ENCODE data around the gene FRAS1. TPM values are rescaled to one million over a fixed set of nuclear protein-coding genes. Genes with fewer than 3 reads are reported as not detected.
"Not testable (repeated sequence)": the region's sequence is repeated elsewhere in the genome, so short reads cannot be mapped to it uniquely, and the experiment has no call there.

Gene FRAS1
- total RNA-seq, 2 donors from 2014 or later: 2.1 to 4.0 TPM

GRCh38 chr4:78207951-78208350 is 150.8 kb downstream of the FRAS1 start:
- H3K9me3 ChIP-seq: no peaks in the 10 kb centered on the region
- intact Hi-C loops (cut with DNase I): no loop called here
- no peak for DNase-seq
- H3K27ac ChIP-seq: no peak overlapping the region
- no peaks in the 10 kb centered on the region for H3K27me3 ChIP-seq
- no peak for TF ChIP-seq CTCF (IDR thresholded peaks at IDR 0.05)
- no peak overlapping the region for H3K9ac ChIP-seq (ENCODE audit: low read depth in 2 of 2, low read length in 2 of 2)
- no peaks in the 10 kb centered on the region for H3K4me1 ChIP-seq
- H3K36me3 ChIP-seq: no peaks in the 10 kb centered on the region
- no peak overlapping the region for H3K4me3 ChIP-seq

- H3K27me3 ChIP-seq; H3K9me3 ChIP-seq; DNase-seq; intact Hi-C loops (cut with DNase I); H3K4me1 ChIP-seq; H3K9ac ChIP-seq (ENCODE audit: low read depth in 2 of 2, low read length in 2 of 2); H3K36me3 ChIP-seq; H3K4me3 ChIP-seq; H3K27ac ChIP-seq: not testable (repeated sequence)
Measured at GRCh38 chr4:78208896-78209295, 151.8 kb downstream of the FRAS1 start.

GRCh38 chr4:78210694-78211410 is 153.7 kb downstream of the FRAS1 start:
- H3K36me3 ChIP-seq: no peaks in the 10 kb centered on the region
- no peak overlapping the region for H3K27ac ChIP-seq
- H3K4me3 ChIP-seq: no peak overlapping the region
- no peak overlapping the region for H3K9ac ChIP-seq (ENCODE audit: low read depth in 2 of 2, low read length in 2 of 2)
- no peaks in the 10 kb centered on the region for H3K27me3 ChIP-seq
- H3K9me3 ChIP-seq: no peaks in the 10 kb centered on the region
- DNase-seq: no peak
- H3K4me1 ChIP-seq: no peaks in the 10 kb centered on the region
- no peak for TF ChIP-seq CTCF (IDR thresholded peaks at IDR 0.05)
- intact Hi-C loops (cut with DNase I): no loop called here

- no peaks in the 10 kb centered on the region for H3K9me3 ChIP-seq
- no peaks in the 10 kb centered on the region for H3K36me3 ChIP-seq
- no peak overlapping the region for H3K9ac ChIP-seq (ENCODE audit: low read depth in 2 of 2, low read length in 2 of 2)
- no peak overlapping the region for H3K27ac ChIP-seq
- no peaks in the 10 kb centered on the region for H3K27me3 ChIP-seq
- DNase-seq: peak; percentile 29
- H3K4me3 ChIP-seq: no peak overlapping the region
- no peaks in the 10 kb centered on the region for H3K4me1 ChIP-seq
- no peak for TF ChIP-seq CTCF (IDR thresholded peaks at IDR 0.05)
- intact Hi-C loops (cut with DNase I): no loop called here
Measured at GRCh38 chr4:78213218-78213617, 156.1 kb downstream of the FRAS1 start.

GRCh38 chr4:78214078-78214477 is 157.0 kb downstream of the FRAS1 start:
- Histone ChIP-seq H3K4me1 (no peaks in the 10 kb centered on the region), H3K27ac (no peak overlapping the region), H3K9me3 (no peaks in the 10 kb centered on the region), H3K9ac (ENCODE audit: low read depth in 2 of 2, low read length in 2 of 2) (no peak overlapping the region), H3K36me3 (no peaks in the 10 kb centered on the region), H3K4me3 (no peak overlapping the region), H3K27me3 (no peaks in the 10 kb centered on the region)
- no peak for TF ChIP-seq CTCF (IDR thresholded peaks at IDR 0.05)
- no peak for DNase-seq
- intact Hi-C loops (cut with DNase I): no loop called here

- Histone ChIP-seq H3K27ac (no peak overlapping the region), H3K9ac (ENCODE audit: low read depth in 2 of 2, low read length in 2 of 2) (no peak overlapping the region), H3K9me3 (no peaks in the 10 kb centered on the region), H3K4me1 (no peaks in the 10 kb centered on the region), H3K4me3 (no peak overlapping the region), H3K27me3 (no peaks in the 10 kb centered on the region), H3K36me3 (no peaks in the 10 kb centered on the region)
- no peak for TF ChIP-seq CTCF (IDR thresholded peaks at IDR 0.05)
- intact Hi-C loops (cut with DNase I): no loop called here
- no peak for DNase-seq
Measured at GRCh38 chr4:78217557-78217956, 160.4 kb downstream of the FRAS1 start.
